ENCODE results near the gene TRIM22.
"Not testable (repeated sequence)": the region's sequence is repeated elsewhere in the genome, so short reads cannot be mapped to it uniquely, and the experiment has no call there.

TRIM22 gene

DNA sequence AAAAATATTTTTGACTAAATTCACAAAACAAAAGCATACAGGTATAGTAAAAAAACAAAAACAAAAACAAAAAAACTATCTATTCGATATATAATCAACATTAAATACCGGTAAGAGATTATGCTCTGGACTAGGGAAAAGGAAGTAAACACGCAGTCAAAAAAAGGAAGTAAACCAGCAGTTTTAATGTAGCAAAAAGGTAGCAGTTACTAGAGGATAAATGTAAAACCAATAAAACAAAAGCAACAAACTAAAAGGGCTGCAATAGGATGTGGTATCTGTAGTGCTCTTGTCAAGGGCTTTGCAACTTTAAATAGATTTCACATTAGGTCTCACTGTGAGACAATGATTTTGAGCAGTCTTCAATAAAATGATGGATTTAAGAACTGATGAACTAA, 2.4 kb downstream of the TRIM22 start:
- no peak for DNase-seq

DNA sequence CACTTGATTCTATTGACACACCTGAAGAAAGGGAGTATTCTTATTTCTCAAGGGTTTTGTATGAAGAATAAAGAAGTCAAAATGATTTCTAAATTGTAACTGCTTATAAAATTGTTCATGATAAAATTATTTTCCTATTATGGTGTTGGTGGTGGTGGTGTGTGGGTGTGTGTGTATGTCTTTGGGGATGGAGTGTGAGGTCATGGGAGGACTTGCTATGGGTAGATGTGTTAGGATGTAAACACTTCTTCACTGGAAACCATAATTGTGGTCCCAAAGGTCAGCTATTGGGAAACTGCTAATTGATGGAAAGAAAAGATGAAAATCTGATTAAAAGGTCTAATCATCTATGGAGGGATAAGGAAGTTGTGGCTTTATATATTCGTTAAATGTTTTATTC, 5.1 kb downstream of the TRIM22 start:
- no peak for DNase-seq

DNA sequence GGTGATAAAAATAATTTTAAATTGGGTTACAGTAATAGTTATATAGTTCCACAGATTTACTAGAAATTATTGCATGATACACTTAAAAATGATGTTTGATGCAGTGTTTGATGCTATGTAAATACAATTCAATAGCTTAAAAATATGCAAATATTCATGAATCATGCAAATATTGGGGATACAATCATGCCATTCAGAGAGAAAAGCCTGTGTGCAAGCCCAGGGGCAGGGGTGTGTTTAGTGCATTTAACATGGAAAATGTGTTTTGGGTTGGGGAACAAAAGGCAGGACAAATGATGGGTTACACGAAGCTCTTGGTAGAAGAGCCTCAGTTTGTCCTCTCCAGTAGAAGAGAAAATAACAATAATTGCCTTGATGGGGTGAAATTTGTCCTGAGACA, 6.0 kb downstream of the TRIM22 start:
- DNase-seq, result no peak

DNA sequence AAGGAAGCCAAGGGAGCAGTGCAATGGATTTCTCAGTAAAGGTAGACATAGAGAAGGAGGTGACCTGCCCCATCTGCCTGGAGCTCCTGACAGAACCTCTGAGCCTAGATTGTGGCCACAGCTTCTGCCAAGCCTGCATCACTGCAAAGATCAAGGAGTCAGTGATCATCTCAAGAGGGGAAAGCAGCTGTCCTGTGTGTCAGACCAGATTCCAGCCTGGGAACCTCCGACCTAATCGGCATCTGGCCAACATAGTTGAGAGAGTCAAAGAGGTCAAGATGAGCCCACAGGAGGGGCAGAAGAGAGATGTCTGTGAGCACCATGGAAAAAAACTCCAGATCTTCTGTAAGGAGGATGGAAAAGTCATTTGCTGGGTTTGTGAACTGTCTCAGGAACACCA, 6.6 kb downstream of the TRIM22 start:
- DNase-seq, result no peak

DNA sequence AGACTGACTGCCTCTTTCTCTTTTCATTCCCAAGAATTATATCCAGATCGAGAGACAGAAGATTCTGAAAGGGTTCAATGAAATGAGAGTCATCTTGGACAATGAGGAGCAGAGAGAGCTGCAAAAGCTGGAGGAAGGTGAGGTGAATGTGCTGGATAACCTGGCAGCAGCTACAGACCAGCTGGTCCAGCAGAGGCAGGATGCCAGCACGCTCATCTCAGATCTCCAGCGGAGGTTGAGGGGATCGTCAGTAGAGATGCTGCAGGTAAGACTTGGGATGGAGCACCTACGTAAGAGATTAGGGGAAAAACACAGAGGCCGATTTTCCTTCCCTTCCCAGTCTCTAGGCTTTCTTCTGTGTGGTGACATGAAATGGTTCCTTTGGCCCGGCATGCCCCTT, 8.7 kb downstream of the TRIM22 start:
- DNase-seq, result no peak

DNA sequence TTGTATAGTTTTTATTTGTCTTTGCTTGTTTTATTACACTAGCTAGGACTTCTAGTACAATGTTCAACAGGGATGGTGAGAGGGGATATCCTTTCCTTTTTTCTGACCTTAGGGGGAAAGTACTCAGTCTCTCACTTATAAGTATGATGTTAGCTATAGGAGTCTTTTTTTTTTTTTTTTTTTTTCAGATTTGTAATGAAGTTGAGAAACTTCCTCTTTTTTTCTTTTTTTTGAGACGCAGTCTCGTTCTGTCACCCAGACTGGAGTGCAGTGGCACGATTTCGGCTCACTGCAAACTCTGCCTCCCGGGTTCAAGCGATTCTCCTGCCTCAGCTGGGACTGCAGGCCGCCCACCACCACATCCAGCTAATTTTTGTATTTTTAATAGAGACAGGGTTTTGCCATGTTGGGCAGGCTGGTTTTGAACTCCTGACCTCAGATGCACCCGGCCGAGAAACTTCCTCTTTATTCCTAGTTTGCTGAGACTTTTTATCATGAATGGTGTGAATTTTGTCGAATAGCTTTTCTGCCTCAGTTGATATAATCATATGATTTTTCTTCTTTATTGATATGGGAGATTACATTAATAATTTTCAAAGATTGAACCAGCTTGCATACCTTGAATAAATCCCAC, 10.9 kb downstream of the TRIM22 start:
- no peak for DNase-seq

DNA sequence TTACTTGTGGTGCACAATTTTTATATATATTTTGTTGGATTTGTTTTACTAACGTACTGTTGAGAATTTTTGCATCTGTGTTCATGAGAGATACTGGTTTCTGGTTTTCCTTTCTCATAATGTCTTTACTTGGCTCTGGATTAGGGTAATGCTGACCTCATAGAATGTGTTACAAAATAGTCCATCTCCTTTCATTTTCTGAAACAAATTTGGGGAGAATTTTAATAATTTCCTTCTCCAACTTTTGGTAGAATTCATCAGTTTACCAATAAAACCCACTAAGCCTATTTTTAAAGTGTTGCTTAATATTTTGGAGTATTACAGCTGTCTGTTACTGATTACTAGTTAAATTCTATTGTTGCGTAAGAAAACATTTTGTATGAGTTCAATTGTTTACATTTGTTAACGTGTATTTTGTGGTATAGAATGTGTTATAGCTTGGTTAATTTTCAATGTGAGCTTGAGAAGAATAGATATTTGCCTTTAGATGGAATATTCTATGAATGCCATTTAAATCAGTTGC, 11.5 kb downstream of the TRIM22 start:
- no peak for DNase-seq

DNA sequence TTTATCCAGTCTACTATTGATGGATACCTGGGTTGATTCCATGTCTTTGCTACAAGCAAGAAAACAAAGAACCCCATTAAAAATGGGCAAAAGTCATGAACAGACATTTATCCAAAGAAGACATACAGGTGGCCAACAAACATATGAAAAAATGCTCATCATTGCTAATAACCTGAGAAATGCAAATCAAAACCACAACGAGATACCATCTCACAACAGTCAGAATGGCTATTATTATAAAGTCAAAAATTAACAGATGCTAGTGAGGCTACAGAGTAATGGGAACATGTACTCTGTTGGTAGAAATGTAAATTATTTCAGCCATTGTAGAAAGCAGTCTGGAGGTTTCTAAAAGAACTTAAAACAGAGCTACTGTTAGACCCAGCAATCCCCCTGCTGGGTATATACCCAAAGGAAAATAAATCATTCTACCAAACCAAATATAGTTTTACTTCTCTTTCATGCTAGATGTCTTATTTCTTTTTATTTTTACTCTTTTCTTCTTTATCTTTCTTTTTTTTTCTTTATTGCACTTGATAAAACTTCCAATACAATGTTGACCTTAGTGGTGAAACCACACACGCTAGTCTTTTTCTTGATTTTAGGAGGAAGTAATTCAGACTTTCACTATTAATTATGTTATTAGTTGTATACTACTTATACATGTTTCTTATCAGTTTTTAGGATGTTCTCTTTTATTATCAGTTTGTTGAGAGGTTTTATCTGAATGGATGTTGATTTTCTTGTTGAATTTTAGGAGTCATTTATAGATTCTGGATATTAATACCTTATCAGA, 14.3 kb downstream of the TRIM22 start:
- no peak for DNase-seq

DNA sequence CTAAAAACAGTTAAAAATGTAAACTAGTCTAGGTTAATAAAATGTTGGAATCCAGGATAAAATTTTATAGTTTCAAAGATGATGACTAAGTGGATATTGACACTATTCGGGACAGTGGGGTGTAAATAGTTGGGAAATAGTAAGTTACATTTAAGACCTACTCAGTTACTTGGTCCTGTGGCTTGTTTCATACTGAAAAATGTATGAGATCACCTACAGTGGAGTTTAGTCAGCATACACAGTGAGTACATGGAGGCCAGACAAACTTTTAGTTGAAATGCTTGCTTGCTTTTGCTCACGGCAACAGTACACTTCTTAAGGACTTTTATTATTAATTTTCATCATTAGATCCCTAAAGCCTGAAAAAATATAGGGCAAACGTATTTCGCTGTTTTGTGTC, 16.1 kb downstream of the TRIM22 start:
- no peak for DNase-seq

DNA sequence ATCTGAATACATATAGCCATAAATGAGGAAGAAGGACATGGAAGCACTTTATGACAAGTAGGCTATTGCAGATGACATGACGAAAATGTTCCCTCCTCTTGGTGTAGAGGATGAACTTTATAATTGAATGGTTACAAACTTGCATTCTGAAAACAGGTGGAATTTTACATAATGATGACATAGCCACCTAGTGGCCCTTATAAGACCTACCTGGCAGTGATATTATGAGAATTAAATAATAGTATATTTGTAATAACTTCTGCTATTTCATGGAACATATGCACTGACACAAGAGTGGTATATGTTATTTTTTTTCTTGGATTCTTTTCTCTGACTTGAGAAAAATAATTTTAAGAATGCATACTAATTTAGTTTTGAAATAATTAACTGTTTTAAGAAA, 22.9 kb downstream of the TRIM22 start:
- no peak for DNase-seq

DNA sequence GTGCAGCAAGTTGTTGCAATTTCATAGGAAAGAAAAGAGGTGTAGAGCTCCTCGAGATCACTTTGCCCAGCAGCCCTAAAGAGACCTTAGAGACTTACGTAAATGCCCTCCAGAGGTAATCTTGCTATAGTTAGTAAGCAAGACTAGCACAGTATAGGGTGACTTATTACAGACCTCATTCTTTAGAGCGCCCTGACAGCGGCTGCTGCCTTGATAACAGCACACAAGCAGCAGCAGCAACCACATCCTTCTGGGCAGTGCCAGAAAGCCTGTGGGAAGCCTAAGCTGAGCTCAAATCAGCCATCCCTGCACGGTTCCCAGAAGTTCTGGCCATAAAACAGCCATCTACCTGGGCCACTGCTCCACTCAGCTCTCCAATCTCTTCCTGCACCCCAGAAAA, 24.1 kb downstream of the TRIM22 start:
- DNase-seq, result no peak

DNA sequence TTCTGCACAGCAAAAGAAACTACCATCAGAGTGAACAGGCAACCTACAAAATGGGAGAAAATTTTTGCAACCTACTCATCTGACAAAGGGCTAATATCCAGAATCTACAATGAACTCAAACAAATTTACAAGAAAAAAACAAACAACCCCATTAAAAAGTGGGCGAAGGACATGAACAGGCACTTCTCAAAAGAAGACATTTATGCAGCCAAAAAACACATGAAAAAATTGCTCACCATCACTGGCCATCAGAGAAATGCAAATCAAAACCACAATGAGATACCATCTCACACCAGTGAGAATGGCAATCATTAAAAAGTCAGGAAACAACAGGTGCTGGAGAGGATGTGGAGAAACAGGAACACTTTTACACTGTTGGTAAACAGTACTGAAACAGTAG, 26.9 kb downstream of the TRIM22 start:
- not testable (repeated sequence) for DNase-seq

DNA sequence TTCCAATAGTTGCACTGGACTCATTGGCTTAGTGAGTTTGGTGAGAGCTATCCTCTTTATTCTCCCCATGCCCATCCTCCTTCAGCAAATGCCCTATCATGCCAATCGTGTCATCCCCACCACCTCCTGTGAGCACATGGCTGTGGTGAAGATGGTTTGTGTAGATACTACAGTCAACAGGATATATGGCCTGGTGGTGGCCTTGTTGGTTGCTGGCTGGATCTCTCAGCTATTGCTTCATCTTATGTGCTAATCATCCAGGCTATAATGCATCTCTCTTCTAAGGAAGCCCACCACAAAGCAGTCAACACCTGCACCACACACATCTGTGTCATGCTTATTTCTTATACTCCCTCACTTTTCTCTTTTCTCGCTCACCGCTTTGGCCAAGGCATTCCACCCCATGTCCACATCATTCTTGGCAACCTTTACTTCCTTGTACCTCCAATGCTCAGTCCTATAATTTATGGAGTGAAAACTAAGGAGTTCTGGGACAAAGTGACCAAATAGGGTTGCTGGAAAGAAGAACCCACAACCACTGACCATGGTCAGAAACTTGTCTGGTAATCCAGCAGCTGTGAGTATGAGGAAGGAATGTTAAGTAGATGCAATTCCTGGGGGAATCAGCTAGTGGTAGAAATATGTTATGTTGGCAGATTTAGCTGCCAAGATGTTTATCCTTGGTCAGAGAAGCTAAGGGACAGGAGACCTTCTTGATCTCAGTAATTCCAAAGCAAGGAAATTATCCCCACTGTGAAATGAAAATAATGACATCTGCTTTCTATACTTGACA, 30.3 kb downstream of the TRIM22 start:
- DNase-seq, result no peak

DNA sequence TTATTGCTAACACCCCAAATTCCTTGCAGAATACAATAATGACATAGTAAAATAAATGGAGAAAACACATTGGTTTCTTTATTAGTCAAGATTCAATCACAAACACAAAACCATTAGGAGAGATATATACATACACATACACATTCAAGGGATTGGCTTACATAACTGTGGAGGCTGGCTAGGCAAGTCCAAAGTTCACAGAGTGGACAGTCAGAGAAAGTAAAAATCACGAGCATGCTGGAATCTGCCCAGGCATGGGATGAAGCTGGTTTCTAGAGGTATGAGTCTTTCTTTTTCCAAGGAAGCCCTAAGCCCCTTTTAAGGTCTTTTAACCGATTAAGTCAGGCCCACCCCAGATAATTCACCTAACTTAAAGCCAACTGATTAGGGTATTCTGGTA, 33.0 kb downstream of the TRIM22 start:
- no peak for DNase-seq

DNA sequence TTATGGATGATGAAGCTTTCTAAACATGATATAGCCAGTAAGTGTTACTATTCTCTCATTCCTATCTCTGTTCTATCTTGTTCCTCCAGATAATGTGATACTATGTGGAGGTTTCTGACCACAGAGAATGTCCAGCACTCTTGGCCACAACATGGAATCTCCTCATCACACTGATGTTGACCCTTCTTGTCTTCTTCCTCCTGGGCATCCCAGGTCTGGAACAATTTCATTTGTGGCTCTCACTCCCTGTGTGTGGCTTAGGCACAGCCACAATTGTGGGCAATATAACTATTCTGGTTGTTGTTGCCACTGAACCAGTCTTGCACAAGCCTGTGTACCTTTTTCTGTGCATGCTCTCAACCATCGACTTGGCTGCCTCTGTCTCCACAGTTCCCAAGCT, 36.8 kb downstream of the TRIM22 start:
- DNase-seq, result no peak

DNA sequence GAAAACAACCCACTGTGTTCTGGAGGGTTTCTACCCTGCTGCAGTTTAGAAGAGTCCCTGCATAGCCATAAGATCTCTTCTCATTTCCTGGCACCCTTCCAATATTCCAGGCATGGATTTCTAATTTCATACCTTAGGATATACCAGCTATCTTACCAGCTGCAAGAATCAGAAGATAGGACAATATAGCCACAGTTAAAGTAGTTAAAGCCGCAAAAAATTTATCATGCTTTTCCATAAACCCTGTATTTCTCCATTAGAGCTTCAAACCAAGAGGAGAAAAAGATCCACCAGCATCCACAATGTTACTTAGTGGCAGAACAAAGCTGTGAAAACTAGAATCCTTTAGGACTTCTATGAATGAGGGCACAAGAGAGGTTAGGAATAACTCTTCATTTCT, 38.1 kb downstream of the TRIM22 start:
- no peak for DNase-seq

DNA sequence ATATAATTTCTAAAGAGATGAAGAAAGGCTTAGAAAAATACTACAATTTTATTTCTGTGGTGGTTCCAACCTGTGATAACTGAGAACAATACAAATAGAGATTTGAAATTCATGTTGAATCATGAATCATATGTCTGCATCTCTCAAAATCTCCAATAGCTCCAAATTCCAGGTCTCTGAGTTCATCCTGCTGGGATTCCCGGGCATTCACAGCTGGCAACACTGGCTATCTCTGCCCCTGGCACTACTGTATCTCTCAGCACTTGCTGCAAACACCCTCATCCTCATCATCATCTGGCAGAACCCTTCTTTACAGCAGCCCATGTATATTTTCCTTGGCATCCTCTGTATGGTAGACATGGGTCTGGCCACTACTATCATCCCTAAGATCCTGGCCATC, 46.8 kb downstream of the TRIM22 start, which contains the start of gene OR56B1:
TSS of gene OR56B1 (plus strand) at position 53 of the 400 bp plus-strand sequence. CDS start at position 122, 69 bp downstream.
- DNase-seq, result no peak

DNA sequence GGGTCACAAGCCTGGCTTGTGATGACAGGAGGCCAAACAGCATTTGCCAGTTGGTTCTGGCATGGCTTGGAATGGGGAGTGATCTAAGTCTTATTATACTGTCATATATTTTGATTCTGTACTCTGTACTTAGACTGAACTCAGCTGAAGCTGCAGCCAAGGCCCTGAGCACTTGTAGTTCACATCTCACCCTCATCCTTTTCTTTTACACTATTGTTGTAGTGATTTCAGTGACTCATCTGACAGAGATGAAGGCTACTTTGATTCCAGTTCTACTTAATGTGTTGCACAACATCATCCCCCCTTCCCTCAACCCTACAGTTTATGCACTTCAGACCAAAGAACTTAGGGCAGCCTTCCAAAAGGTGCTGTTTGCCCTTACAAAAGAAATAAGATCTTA, 47.5 kb downstream of the TRIM22 start:
- DNase-seq, result no peak

DNA sequence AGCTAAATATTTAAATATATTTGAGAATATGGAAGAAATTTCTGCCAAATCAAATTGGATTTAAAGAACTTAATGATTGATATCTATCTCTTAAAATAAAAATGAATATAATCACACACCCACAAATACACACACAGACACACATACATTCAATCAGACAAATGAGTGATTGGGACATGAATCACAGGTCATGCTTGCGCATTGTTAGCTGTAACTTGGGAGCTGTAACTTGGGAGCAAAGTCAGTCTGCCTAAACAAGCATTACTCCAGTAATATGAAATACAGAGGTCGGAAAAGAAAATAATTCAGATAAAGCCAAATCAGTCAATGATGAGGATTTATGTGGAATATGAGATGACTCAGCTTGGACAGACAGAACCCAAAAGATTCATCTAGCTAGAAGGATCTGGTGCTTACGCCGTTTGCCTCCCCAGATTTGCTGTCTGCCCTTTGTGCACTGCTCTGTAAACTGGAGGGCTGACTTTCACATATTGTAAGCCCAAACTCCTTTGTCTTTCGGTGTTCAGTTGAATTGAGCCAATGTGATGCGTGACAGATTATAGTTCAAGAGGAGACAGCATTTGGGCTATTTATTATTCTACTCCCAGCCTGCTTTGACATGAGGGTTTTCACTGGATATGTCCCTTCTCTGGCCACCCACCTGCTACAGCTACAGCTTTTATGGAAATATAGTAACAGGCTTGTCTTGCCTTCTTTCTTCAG, 48.2 kb downstream of the TRIM22 start:
- no peak for DNase-seq

DNA sequence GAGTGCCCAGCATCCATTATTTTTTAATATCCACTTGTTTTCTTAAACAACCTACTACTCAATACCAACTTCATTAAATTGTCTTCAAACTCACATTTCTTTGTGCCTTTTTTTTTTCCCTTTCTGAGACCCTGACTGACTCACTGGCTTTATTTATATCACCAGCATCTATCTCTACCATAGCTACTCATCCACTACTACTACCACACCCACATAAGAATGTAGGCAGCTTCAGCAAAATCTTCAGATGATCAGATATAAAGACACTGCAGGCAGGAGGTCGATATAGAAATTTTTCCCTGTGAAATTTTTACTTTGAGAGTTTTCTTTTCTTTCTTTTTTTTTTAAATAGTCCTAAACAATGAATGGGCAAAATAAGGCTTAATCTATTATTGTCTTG, 48.8 kb downstream of the TRIM22 start:
- no peak for DNase-seq

DNA sequence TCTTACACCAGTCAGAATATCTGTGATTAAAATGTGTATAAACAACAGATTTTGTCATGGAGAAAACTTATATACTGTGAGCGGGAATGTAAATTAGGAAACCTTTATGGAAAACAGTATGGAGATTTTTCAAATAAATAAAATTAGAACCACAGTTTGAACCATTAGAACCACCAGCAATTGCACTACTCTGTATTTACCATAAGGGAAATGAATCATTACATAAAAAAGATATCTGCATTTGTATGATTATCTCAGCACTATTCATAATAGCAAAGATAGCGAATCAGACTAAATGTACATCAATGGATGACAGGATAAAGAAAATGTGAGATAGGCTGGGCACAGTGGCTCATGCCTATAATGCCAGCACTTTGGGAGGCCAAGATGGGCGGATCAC, 57.0 kb downstream of the TRIM22 start:
- DNase-seq, result no peak

DNA sequence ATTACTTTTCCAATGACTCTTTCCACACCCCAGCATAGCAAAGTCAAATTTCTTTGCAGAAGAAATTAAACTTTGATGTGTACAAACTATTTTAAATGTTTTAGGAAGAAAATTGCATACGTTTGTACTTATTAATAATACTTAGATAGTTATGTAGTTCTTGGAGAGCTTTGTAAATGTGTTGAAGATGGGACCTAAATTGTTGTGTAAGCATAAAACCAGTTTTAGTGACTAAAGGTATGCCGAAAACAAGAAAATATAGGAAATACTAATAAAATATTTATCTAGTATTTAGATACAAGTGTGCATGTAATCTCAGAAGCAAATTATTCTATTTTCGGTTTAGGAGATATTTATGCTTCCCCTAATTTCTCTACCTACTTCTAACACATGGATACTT, 60.2 kb downstream of the TRIM22 start:
- DNase-seq, result no peak

DNA sequence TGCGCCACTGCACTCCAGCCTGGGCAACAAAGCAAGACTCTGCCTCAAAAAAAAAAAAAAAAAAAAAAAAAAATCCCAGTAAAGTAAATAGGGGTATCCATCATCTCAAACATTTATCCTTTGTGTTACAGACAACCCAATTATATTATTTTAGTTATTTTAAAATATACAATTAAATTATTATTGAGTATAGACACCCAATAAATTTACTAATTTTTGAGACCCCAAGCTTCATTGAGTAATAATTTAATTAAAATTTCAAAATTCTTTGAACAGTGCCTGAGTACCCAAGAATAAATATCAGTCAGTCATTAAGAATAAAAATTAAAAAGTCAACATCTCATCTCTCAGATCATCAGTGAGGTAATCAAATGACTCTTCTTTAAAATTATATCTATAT, 64.4 kb downstream of the TRIM22 start, which contains the start of gene OR52N4:
TSS of gene OR52N4 (plus strand) at position 301 of the 400 bp plus-strand sequence. CDS start 498 bp downstream, outside the sequence.
- DNase-seq, result no peak
